A673 (cell line): Measurements from ENCODE around the gene OR51A4.

Experiments used
- CTCF ChIP-seq: fragments of 300-800, 200-600 bp; sonication (generic); conservative IDR thresholded peaks from 2 replicates; pipeline ENCODE4 v1.5.1; 2017; ENCODE audit warnings: low read depth, mild to moderate bottlenecking, antibody characterized with exemption, low read length, moderate library complexity, mixed read lengths
- EZH2 ChIP-seq: fragments of 200-600 bp; sonication (generic); IDR thresholded peaks from 2 replicates; pipeline ENCODE4 v1.6.1; 2017; ENCODE audit warnings: borderline replicate concordance, low read depth, mild to moderate bottlenecking, mixed read lengths, antibody characterized with exemption, low read length; ENCODE audit not compliant: poor library complexity, severe bottlenecking

- TF ChIP-seq CTCF, result no peak
- no peak for TF ChIP-seq EZH2
Observed at GRCh38 chr11:4916581-4916980, 30.8 kb downstream of the OR51A4 start.
